COLO668 (cell line): Measurements from ENCODE around the gene LSR.

Experiments
- DNase-seq: peaks from one replicate; lab custom pipeline; 2025; ENCODE audit not compliant: unreplicated experiment; lab: John Stamatoyannopoulos, UW

The LSR gene

GRCh38 chr19:35298561-35298972, 49.8 kb downstream of the LSR start:
- no peak for DNase-seq

- no peak for DNase-seq
Observed at GRCh38 chr19:35299523-35300338, 50.9 kb downstream of the LSR start.

GRCh38 chr19:35300339-35300649, 51.5 kb downstream of the LSR start:
- DNase-seq: no peak

GRCh38 chr19:35301961-35302360, 53.2 kb downstream of the LSR start:
- DNase-seq: no peak

- no peak for DNase-seq
Observed at GRCh38 chr19:35302446-35302845, 53.6 kb downstream of the LSR start.

- DNase-seq: no peak
Observed at GRCh38 chr19:35303357-35303915, 54.6 kb downstream of the LSR start.

- DNase-seq: no peak
Observed at GRCh38 chr19:35304036-35304435, 55.2 kb downstream of the LSR start.

- DNase-seq: no peak
Observed at GRCh38 chr19:35305181-35305580, 56.4 kb downstream of the LSR start.

- peak; percentile 9 for DNase-seq
Observed at GRCh38 chr19:35306473-35307246, 57.9 kb downstream of the LSR start.

GRCh38 chr19:35307931-35308330, 59.1 kb downstream of the LSR start:
- DNase-seq: no peak

- DNase-seq: no peak
Observed at GRCh38 chr19:35308910-35309309, 60.1 kb downstream of the LSR start.

- DNase-seq: no peak
Observed at GRCh38 chr19:35309481-35310279, 60.9 kb downstream of the LSR start.

GRCh38 chr19:35310331-35310730, 61.5 kb downstream of the LSR start:
- DNase-seq: no peak

GRCh38 chr19:35310811-35311465, 62.1 kb downstream of the LSR start:
- no peak for DNase-seq

GRCh38 chr19:35311901-35312665, 63.3 kb downstream of the LSR start:
- no peak for DNase-seq

- no peak for DNase-seq
Observed at GRCh38 chr19:35313587-35313986, 64.8 kb downstream of the LSR start.

- no peak for DNase-seq
Observed at GRCh38 chr19:35314031-35314430, 65.2 kb downstream of the LSR start.

GRCh38 chr19:35314858-35315470, 66.2 kb downstream of the LSR start:
- DNase-seq: no peak

GRCh38 chr19:35315883-35316282, 67.1 kb downstream of the LSR start:
- no peak for DNase-seq

GRCh38 chr19:35316560-35316959, 67.8 kb downstream of the LSR start:
- DNase-seq: peak; percentile 20
